Transverse colon (tissue), 4 donors: ENCODE data around the gene SPRN. TPM values are rescaled to one million over a fixed set of nuclear protein-coding genes. Genes with fewer than 3 reads are reported as not detected.

ENCODE experiments used
- DNase-seq: peaks from one replicate; pipeline ENCODE4 v3.0.0-alpha.2; 2019
- H3K27ac ChIP-seq, 4 donors: fragments of 200-600 bp; sonication (generic); 2 replicates each; pipeline ENCODE4 v1.5.1; 2016 to 2018; ENCODE audit warnings: inconsistent platforms in 4 of 4
- H3K27me3 ChIP-seq: fragments of 200-600 bp; sonication (generic); 2 replicates; pipeline ENCODE4 v1.5.1; 2017; ENCODE audit warnings: inconsistent platforms
- H3K36me3 ChIP-seq, 4 donors: fragments of 200-600 bp; sonication (generic); 2 replicates each; pipeline ENCODE4 v1.5.1; 2017 to 2019; ENCODE audit warnings: inconsistent platforms in 4 of 4
- H3K4me1 ChIP-seq, 4 donors: fragments of 200-600 bp; sonication (generic); 2 replicates each; pipeline ENCODE4 v1.5.1; 2017 to 2020; ENCODE audit warnings: inconsistent platforms in 4 of 4
- H3K4me3 ChIP-seq, 4 donors: fragments of 200-600 bp; sonication (generic); 1 replicate in 1 of 4; 2 replicates in 3 of 4; pipeline versions ENCODE4 v1.5.1 to v1.6.1; 2017 to 2019; ENCODE audit warnings: inconsistent platforms in 4 of 4
- H3K9me3 ChIP-seq, 2 donors: fragments of 200-600 bp; sonication (generic); 2 replicates each; pipeline ENCODE4 v1.5.1; 2017 to 2019; ENCODE audit warnings: inconsistent platforms in 2 of 2
- CTCF ChIP-seq, 5 experiments: fragments of 200-600 bp in 3 of 5; fragments of 450-650 bp in 2 of 5; sonication (generic) in 3 of 5; IDR thresholded peaks; 1 replicate in 2 of 5; 2 replicates in 3 of 5; pipeline ENCODE4 v1.5.1; 2016 to 2017; ENCODE audit warnings: antibody characterized with exemption in 5 of 5, inconsistent platforms in 3 of 5, mild to moderate bottlenecking in 2 of 5, moderate library complexity in 1 of 5
- EP300 ChIP-seq: sonication (generic); formaldehyde crosslinking; IDR thresholded peaks from one replicate; pipeline ENCODE4 v1.6.1; 2017; ENCODE audit warnings: antibody characterized with exemption, low read depth
- POLR2A ChIP-seq: fragments of 450-650 bp; IDR thresholded peaks from one replicate; pipeline ENCODE4 v1.6.1; 2016; ENCODE audit warnings: antibody characterized with exemption, mild to moderate bottlenecking, moderate library complexity
- POLR2AphosphoS5 ChIP-seq, 3 donors: sonication (generic); formaldehyde crosslinking; IDR thresholded peaks; one replicate each; pipeline ENCODE4 v1.6.1; 2016; ENCODE audit warnings: antibody characterized with exemption in 3 of 3
- WGBS, 2 donors: methylation state at CpG; one replicate each; pipeline ENCODE4 v1.1.5; 2018; ENCODE audit warnings: low coverage in 1 of 2; 5-methylcytosine and 5-hydroxymethylcytosine counted together
- in situ Hi-C, 4 donors: fragments of 200-750 bp; cut with MboI; loops; one replicate each; pipeline versions ENCODE4 v1.15.0 to v1.15.1; 2017; ENCODE audit warnings: low sequenced_read_pairs in 3 of 4, low pct_ligation_motif_present in 1 of 4, low pct_unique_long_range_greater_than_20kb in 1 of 4
- intact Hi-C: fragments of 100-400 bp; cut with DNase I; formaldehyde crosslinking; loops from one replicate; pipeline ENCODE4 v1.15.1; 2023; ENCODE audit warnings: low total_unique reads
- total RNA-seq, 4 donors: library from RNA; depleted of rRNA; stranded (reverse); fragments of >200 nt; gene quantifications; one replicate each; pipeline ENCODE4 v1.1.0, GENCODE V29; 2016

SPRN gene
- total RNA-seq, 4 donors from 2014 or later: not detected

- DNase-seq: no peak
- in situ Hi-C loops (no loop called here), intact Hi-C loops (no loop called here)
- Histone ChIP-seq H3K36me3 (no peaks in the 10 kb centered on the region), H3K27me3 (no peaks in the 10 kb centered on the region), H3K9me3 (peaks cover 27 to 29% of the 10 kb centered on the region in 2 donors), H3K4me1 (no peaks in the 10 kb centered on the region), H3K4me3 (no peak overlapping the region), H3K27ac (no peak overlapping the region)
- TF ChIP-seq CTCF (IDR thresholded peaks at IDR 0.05) (no peak), POLR2A (no peak), EP300 (no peak), POLR2AphosphoS5 (IDR thresholded peaks at IDR 0.05) (no peak)
Measured at GRCh38 chr10:133448120-133448519, 23.7 kb upstream of the SPRN start.

- WGBS, 2 donors: 95 to 100% methylated on average over 6 to 11 of the region's 11 CpGs
- TF ChIP-seq EP300 (no peak), CTCF (IDR thresholded peaks at IDR 0.05) (no peak), POLR2A (no peak), POLR2AphosphoS5 (IDR thresholded peaks at IDR 0.05) (no peak)
- Histone ChIP-seq H3K27me3 (no peaks in the 10 kb centered on the region), H3K9me3 (peaks cover 27 to 29% of the 10 kb centered on the region in 2 donors), H3K27ac (no peak overlapping the region), H3K4me1 (no peaks in the 10 kb centered on the region), H3K36me3 (no peaks in the 10 kb centered on the region), H3K4me3 (no peak overlapping the region)
- DNase-seq: no peak
- in situ Hi-C loops: no loop called here
- intact Hi-C loops: no loop called here
Measured at GRCh38 chr10:133446979-133447378, 22.6 kb upstream of the SPRN start.

- no peaks in the 10 kb centered on the region for H3K36me3 ChIP-seq
- no peak for DNase-seq
- intact Hi-C loops (no loop called here), in situ Hi-C loops (no loop called here)
- no peak overlapping the region for H3K27ac ChIP-seq
- H3K4me1 ChIP-seq: no peaks in the 10 kb centered on the region
- H3K4me3 ChIP-seq: no peak overlapping the region
- 82 to 92% methylated on average over 8 to 69 of the region's 80 CpGs for WGBS, 2 donors
- no peak for TF ChIP-seq EP300
- TF ChIP-seq CTCF (IDR thresholded peaks at IDR 0.05): no peak
- no peak for TF ChIP-seq POLR2AphosphoS5 (IDR thresholded peaks at IDR 0.05)
- TF ChIP-seq POLR2A: no peak
- no peaks in the 10 kb centered on the region for H3K27me3 ChIP-seq
- peaks cover 27 to 29% of the 10 kb centered on the region in 2 donors for H3K9me3 ChIP-seq
Measured at GRCh38 chr10:133445751-133446708, 21.6 kb upstream of the SPRN start.

- DNase-seq: no peak
- in situ Hi-C loops: no loop called here
Measured at GRCh38 chr10:133445268-133445732, 20.9 kb upstream of the SPRN start.

More at GRCh38 chr10:133445268-133445732, 20.9 kb upstream of the SPRN start:
- H3K27me3 ChIP-seq: no peaks in the 10 kb centered on the region
- H3K36me3 ChIP-seq: no peaks in the 10 kb centered on the region
- whole genome bisulfite sequencing, 2 donors: 91 to 95% methylated on average over 9 to 21 of the region's 22 CpGs
- TF ChIP-seq POLR2AphosphoS5 (IDR thresholded peaks at IDR 0.05): no peak
- no peak for TF ChIP-seq POLR2A
- TF ChIP-seq EP300: no peak
- no peak for TF ChIP-seq CTCF (IDR thresholded peaks at IDR 0.05)
- peaks cover 27 to 29% of the 10 kb centered on the region in 2 donors for H3K9me3 ChIP-seq
- H3K4me3 ChIP-seq: no peak overlapping the region
- no peak overlapping the region for H3K27ac ChIP-seq
- intact Hi-C loops: no loop called here
- no peaks in the 10 kb centered on the region for H3K4me1 ChIP-seq
